Activated naive CD4-positive, alpha-beta T cell treated with anti-CD3 and anti-CD28 coated beads, Interleukin-2, amount 50 U/mL, for 24 hours (primary cell): ENCODE results near the gene CACNA2D2.
A peak's percentile ranks its signal among the peaks of the same experiment; 100 is the strongest.

ENCODE experiments used
- H3K27ac Mint-ChIP-seq: one replicate; pipeline ENCODE4 v1.8.0; 2021; ENCODE audit warnings: mild to moderate bottlenecking, mixed read lengths
- H3K27me3 Mint-ChIP-seq: one replicate; pipeline ENCODE4 v1.8.0; 2021; ENCODE audit warnings: mixed read lengths
- H3K36me3 Mint-ChIP-seq: one replicate; pipeline ENCODE4 v1.8.0; 2021; ENCODE audit warnings: mixed read lengths
- H3K4me1 Mint-ChIP-seq: one replicate; pipeline ENCODE4 v1.8.0; 2021; ENCODE audit warnings: mixed read lengths
- H3K4me3 Mint-ChIP-seq: one replicate; pipeline ENCODE4 v1.8.0; 2021; ENCODE audit warnings: mild to moderate bottlenecking, mixed read lengths
- H3K9me3 Mint-ChIP-seq: one replicate; pipeline ENCODE4 v1.8.0; 2021; ENCODE audit warnings: mixed read lengths

The CACNA2D2 gene

GRCh38 chr3:50503504-50504342 lies at the start of gene CACNA2D2:
Gene CACNA2D2, minus strand, starts transcription at chr3:50503634. Its CDS starts 211 bp downstream, at chr3:50503423.
- no peak within 1 kb of the TSS for H3K27ac Mint-ChIP-seq
- H3K4me3 Mint-ChIP-seq, result peak within 1 kb of the TSS; percentile 74
- no peaks in the 10 kb centered on the region for H3K9me3 Mint-ChIP-seq
- H3K36me3 Mint-ChIP-seq, result no peaks in the 10 kb centered on the region
- H3K27me3 Mint-ChIP-seq, result peaks cover 4% of the 10 kb centered on the region
- H3K4me1 Mint-ChIP-seq, result peaks cover 10% of the 10 kb centered on the region

GRCh38 chr3:50552598-50552997 lies 49.2 kb upstream of the CACNA2D2 start:
- Mint-ChIP-seq H3K27me3 (no peaks in the 10 kb centered on the region), H3K4me3 (no peak overlapping the region), H3K4me1 (no peaks in the 10 kb centered on the region), H3K36me3 (no peaks in the 10 kb centered on the region), H3K27ac (no peak overlapping the region), H3K9me3 (no peaks in the 10 kb centered on the region)

- no peaks in the 10 kb centered on the region for H3K9me3 Mint-ChIP-seq
- no peaks in the 10 kb centered on the region for H3K4me1 Mint-ChIP-seq
- no peaks in the 10 kb centered on the region for H3K27me3 Mint-ChIP-seq
- H3K27ac Mint-ChIP-seq, result no peak overlapping the region
- no peaks in the 10 kb centered on the region for H3K36me3 Mint-ChIP-seq
- H3K4me3 Mint-ChIP-seq, result no peak overlapping the region
Measured at GRCh38 chr3:50551681-50552435, 48.4 kb upstream of the CACNA2D2 start.

GRCh38 chr3:50551054-50551659 lies 47.7 kb upstream of the CACNA2D2 start:
- H3K4me3 Mint-ChIP-seq, result no peak overlapping the region
- H3K4me1 Mint-ChIP-seq, result no peaks in the 10 kb centered on the region
- no peaks in the 10 kb centered on the region for H3K36me3 Mint-ChIP-seq
- H3K9me3 Mint-ChIP-seq, result no peaks in the 10 kb centered on the region
- H3K27ac Mint-ChIP-seq, result no peak overlapping the region
- no peaks in the 10 kb centered on the region for H3K27me3 Mint-ChIP-seq

- Mint-ChIP-seq H3K4me3 (no peak overlapping the region), H3K4me1 (no peaks in the 10 kb centered on the region), H3K27me3 (no peaks in the 10 kb centered on the region), H3K9me3 (no peaks in the 10 kb centered on the region), H3K27ac (no peak overlapping the region), H3K36me3 (no peaks in the 10 kb centered on the region)
Measured at GRCh38 chr3:50550079-50550736, 46.8 kb upstream of the CACNA2D2 start.

GRCh38 chr3:50549226-50549625 lies 45.8 kb upstream of the CACNA2D2 start:
- Mint-ChIP-seq H3K27ac (no peak overlapping the region), H3K9me3 (no peaks in the 10 kb centered on the region), H3K4me3 (no peak overlapping the region), H3K4me1 (no peaks in the 10 kb centered on the region), H3K27me3 (no peaks in the 10 kb centered on the region), H3K36me3 (no peaks in the 10 kb centered on the region)

GRCh38 chr3:50545781-50546180 lies 42.3 kb upstream of the CACNA2D2 start:
- H3K36me3 Mint-ChIP-seq, result no peaks in the 10 kb centered on the region
- no peak overlapping the region for H3K4me3 Mint-ChIP-seq
- no peaks in the 10 kb centered on the region for H3K4me1 Mint-ChIP-seq
- no peak overlapping the region for H3K27ac Mint-ChIP-seq
- no peaks in the 10 kb centered on the region for H3K9me3 Mint-ChIP-seq
- H3K27me3 Mint-ChIP-seq, result no peaks in the 10 kb centered on the region

GRCh38 chr3:50542177-50543034 lies 39.0 kb upstream of the CACNA2D2 start:
- no peaks in the 10 kb centered on the region for H3K27me3 Mint-ChIP-seq
- H3K36me3 Mint-ChIP-seq, result no peaks in the 10 kb centered on the region
- H3K4me3 Mint-ChIP-seq, result no peak overlapping the region
- no peaks in the 10 kb centered on the region for H3K4me1 Mint-ChIP-seq
- H3K27ac Mint-ChIP-seq, result no peak overlapping the region
- H3K9me3 Mint-ChIP-seq, result no peaks in the 10 kb centered on the region

GRCh38 chr3:50539356-50540286 lies 36.2 kb upstream of the CACNA2D2 start:
- no peaks in the 10 kb centered on the region for H3K9me3 Mint-ChIP-seq
- H3K27me3 Mint-ChIP-seq, result no peaks in the 10 kb centered on the region
- no peaks in the 10 kb centered on the region for H3K4me1 Mint-ChIP-seq
- H3K27ac Mint-ChIP-seq, result no peak overlapping the region
- no peak overlapping the region for H3K4me3 Mint-ChIP-seq
- no peaks in the 10 kb centered on the region for H3K36me3 Mint-ChIP-seq

GRCh38 chr3:50537421-50538129 lies 34.1 kb upstream of the CACNA2D2 start:
- Mint-ChIP-seq H3K4me1 (no peaks in the 10 kb centered on the region), H3K27me3 (no peaks in the 10 kb centered on the region)

GRCh38 chr3:50536471-50537180 lies 33.2 kb upstream of the CACNA2D2 start:
- no peaks in the 10 kb centered on the region for H3K27me3 Mint-ChIP-seq

More at GRCh38 chr3:50537421-50538129, 34.1 kb upstream of the CACNA2D2 start:
- Mint-ChIP-seq H3K27ac (no peak overlapping the region), H3K4me3 (no peak overlapping the region), H3K9me3 (no peaks in the 10 kb centered on the region), H3K36me3 (no peaks in the 10 kb centered on the region)

GRCh38 chr3:50534681-50535330 lies 31.4 kb upstream of the CACNA2D2 start:
- no peak overlapping the region for H3K27ac Mint-ChIP-seq
- H3K36me3 Mint-ChIP-seq, result no peaks in the 10 kb centered on the region
- no peaks in the 10 kb centered on the region for H3K9me3 Mint-ChIP-seq
- H3K4me3 Mint-ChIP-seq, result no peak overlapping the region
- H3K4me1 Mint-ChIP-seq, result no peaks in the 10 kb centered on the region
- H3K27me3 Mint-ChIP-seq, result peaks cover under 1% of the 10 kb centered on the region

More at GRCh38 chr3:50536471-50537180, 33.2 kb upstream of the CACNA2D2 start:
- H3K4me3 Mint-ChIP-seq, result no peak overlapping the region
- no peaks in the 10 kb centered on the region for H3K36me3 Mint-ChIP-seq
- H3K27ac Mint-ChIP-seq, result no peak overlapping the region
- H3K4me1 Mint-ChIP-seq, result no peaks in the 10 kb centered on the region
- H3K9me3 Mint-ChIP-seq, result no peaks in the 10 kb centered on the region
